Measurements from ENCODE around the gene LENG1. TPM values are rescaled to one million over a fixed set of nuclear protein-coding genes. Genes with fewer than 3 reads are reported as not detected.

LENG1 gene
- total and polyA plus RNA-seq, 9 of the 15 experiments (the other 6 are each of a cell fraction or from before 2014, with no cell fraction given) = 0.30 to 10.5 (median 4.7) TPM

GRCh38 chr19:54188215-54188871 lies 28.8 kb upstream of the LENG1 start (continued):
- TF ChIP-seq ETS2 (tag; IDR thresholded peaks at IDR 0.05; ENCODE audit: borderline replicate concordance, poor library complexity, severe bottlenecking) = no peak
- no peak for TF ChIP-seq STAT6 (CRISPR knock-in tag; IDR thresholded peaks at IDR 0.05)
- TF ChIP-seq ZMIZ1 (IDR thresholded peaks at IDR 0.05; ENCODE audit: low read depth in 2 of 2, low read length in 2 of 2) = no peak
- TF ChIP-seq CGGBP1 (CRISPR knock-in tag; IDR thresholded peaks at IDR 0.05) = no peak
- no peak; the same call in 1 of the 2 replicates for TF ChIP-seq ATF6 (CRISPR knock-in tag; IDR thresholded peaks at IDR 0.05)
- no peak for TF ChIP-seq FOXK2 (conservative IDR thresholded peaks at IDR 0.05 in 1 of 2, IDR thresholded peaks at IDR 0.05 in 1 of 2; ENCODE audit: low read depth in 2 of 2)
- no peak for TF ChIP-seq RBM25 (IDR thresholded peaks at IDR 0.05; ENCODE audit: low read depth, low read length, severe bottlenecking)

All from K562 (cell line).